ENCODE results near the gene GAL.

Gene GAL

GRCh38 chr11:68735646-68736045 is 51.3 kb downstream of the GAL start:
- no peaks in the 10 kb centered on the region for H3K9me3 ChIP-seq (ENCODE audit: insufficient read depth, low read length)
- no peaks in the 10 kb centered on the region for H3K36me3 ChIP-seq (replicated peaks; ENCODE audit: low read depth, low read length)
- no peaks in the 10 kb centered on the region for H3K79me2 ChIP-seq (ENCODE audit: low read length)
- no peak for TF ChIP-seq CTCF (IDR thresholded peaks at IDR 0.05; ENCODE audit: low read depth, low read length)
- no peak for TF ChIP-seq EZH2phosphoT487 (IDR thresholded peaks at IDR 0.05; ENCODE audit: low read depth)
- H3K27me3 ChIP-seq (ENCODE audit: low read depth, low read length) = peaks cover 12% of the 10 kb centered on the region; the same call in 1 of the 2 replicates
- H4K20me1 ChIP-seq (ENCODE audit: insufficient read depth, low read length) = no peaks in the 10 kb centered on the region
- no peaks in the 10 kb centered on the region for H3K4me1 ChIP-seq (ENCODE audit: low read length)
- no peak overlapping the region for H2AFZ ChIP-seq (ENCODE audit: low read depth, low read length)
- H3K27ac ChIP-seq (ENCODE audit: low read length) = no peak overlapping the region
- no peak overlapping the region for H3K9ac ChIP-seq (ENCODE audit: low read length)
- H3K4me3 ChIP-seq (ENCODE audit: low read length) = no peak overlapping the region
- H3K4me2 ChIP-seq (ENCODE audit: low read length) = no peak overlapping the region
